HL-60/S4 treated with retinoic acid at 250 ng/mL for 4 days and 3 days (cell line): ENCODE results near the gene CACNA1B.
"Not testable (repeated sequence)": the region's sequence is repeated elsewhere in the genome, so short reads cannot be mapped to it uniquely, and the experiment has no call there.

Source experiments
- in situ Hi-C: fragments of 300-500 bp; cut with MboI; formaldehyde crosslinking; loops from 2 replicates; pipeline ENCODE4 v1.7.0; 2022; ENCODE audit warnings: low sequenced_read_pairs

Gene CACNA1B

DNA sequence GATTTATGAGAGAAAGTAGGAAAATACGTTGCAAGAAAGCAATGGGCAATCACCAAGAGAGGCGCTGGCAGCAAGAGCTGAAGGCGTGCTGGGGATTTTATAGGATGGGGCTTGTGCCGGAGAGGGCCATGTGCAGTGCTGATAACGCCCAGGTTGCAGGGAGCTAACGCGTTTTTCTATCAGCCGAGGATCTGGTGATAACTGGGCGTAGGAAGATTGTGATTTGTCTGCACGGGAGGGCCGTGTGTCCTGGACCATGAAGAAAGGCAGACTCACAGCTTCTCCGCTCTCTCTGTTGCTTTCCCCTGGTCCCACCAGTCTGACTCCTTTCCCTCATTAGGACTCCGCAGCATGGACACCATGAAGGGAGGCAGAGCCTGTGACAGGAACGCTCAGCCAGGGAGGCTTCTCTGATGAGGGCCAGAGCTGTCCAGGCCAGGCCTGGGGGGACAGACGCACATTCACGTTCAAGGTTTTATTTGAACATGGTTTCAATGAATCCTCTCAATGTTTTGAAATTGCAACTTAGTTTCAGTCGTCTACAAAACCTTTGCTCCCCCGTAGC lies 11.9 kb upstream of the CACNA1B start:
- in situ Hi-C loops: no loop called here

DNA sequence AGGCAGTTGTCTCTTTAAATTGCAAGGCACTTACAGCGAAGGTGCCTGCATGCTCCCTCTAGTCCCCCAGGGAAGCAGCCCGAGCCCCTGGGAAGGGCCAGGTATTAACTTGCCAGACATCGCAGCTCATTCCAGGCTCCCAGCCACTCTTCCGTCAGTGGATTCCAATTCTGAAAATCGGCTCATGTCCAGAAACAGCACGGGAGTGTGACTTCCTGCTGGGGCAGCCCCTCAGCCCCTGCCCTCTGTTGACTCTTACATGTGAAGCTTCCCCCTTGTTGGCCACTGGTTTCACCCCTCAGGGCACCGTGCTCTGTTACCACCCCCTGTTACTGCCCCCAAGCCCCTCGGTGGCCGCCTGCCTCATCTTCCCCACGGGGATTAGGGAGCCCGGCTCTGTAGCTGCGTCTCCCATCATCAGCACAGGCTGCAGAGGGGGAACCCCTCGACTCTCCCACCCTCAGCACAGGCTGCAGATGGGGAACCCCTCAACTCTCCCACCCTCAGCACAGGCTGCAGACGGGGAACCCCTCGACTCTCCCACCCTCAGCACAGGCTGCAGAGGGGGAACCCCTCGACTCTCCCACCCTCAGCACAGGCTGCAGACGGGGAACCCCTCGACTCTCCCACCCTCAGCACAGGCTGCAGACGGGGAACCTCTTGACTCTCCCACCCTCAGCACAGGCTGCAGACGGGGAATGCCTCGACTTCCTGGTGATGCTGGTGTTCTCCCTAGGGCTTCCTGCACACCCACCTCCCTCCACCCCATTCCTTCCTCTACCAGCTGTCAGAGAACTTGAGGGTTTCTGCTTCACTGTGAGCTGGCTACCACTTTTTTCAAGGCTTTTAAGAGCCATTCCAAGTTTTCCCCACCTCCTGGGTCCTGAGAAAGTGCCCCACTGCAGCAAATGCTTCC lies 11.1 kb upstream of the CACNA1B start:
- in situ Hi-C loops: no loop called here

DNA sequence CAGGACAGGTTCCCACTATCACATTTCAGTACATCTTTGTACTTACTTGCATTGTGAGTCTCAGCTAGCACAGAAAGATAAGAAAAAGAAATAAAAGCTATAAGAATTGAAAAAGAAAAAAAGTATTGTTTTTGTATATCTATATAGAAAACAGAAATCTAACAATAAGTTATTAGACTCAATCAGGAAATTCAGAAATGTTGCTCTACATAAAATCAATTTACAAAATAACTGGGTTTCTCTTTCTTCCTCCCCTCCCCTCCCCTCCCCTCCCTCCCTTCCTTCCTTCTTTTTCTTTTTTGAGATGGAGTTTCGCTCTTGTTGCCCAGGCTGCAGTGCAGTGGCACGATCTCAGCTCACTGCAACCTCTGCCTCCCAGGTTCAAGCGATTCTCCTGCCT lies 7.2 kb upstream of the CACNA1B start:
- in situ Hi-C loops: no loop called here

DNA sequence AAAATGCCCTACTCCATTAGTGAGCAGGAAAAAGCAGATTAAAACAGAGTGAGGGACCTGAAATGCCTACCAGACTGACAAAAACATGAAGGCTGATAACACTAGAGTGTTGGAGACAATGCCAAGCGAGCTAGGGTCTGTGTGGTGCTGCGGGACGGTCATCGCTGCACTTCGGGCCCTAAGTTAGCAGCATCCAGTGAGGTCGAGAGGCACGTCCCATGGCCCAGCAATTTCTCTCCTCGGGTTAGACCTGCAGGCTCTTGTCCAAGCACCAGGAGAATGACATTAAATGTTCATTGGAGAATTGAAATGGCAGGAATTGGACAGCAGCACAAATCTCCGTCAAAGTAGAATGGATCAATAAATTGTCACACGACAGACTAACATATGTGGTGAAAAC lies 5.3 kb upstream of the CACNA1B start:
- in situ Hi-C loops: no loop called here

DNA sequence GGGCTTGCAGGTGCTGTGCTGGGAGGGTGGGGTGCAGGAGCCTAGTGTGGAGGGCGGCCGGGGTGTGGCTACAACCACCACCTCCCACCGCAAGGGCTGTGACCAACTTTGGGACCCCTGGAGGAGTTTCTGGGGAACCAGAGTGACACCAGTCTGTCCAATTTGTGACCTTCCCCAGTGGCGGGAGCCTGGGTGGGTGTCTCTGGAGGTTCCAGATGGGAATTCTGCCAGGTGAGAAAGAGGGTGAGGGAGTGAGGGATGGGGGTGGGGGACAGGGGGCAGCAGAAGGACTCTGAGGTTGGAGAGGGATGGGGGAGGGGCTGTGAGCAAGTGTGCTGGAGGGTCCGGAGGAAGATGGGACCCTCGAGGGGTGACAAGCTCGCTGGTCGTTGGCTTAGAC lies 4.2 kb upstream of the CACNA1B start:
- in situ Hi-C loops: no loop called here

DNA sequence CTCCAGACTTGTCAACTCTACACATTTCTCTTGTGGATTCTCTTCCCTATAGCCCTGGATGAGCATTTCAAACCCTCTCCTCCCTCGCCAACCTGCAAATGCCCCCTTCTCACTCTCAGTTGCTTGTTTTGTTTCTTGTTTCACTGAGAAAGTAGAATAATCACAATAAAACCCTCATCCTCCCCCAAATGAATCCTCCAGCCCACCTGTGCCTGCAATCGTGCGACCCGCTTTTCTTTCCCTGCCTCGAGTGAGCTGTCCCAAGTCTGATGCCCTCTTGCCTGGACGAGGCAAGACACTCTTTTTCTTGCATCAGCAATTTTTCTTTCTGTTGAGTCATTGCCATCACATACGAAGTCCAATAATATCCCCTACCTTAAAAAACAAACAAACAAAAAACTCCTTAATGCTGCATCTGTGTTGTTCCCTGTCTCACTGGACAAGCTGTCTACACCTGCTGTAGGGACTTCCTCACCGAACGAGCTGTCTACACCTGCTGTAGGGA lies 3.7 kb upstream of the CACNA1B start:
- in situ Hi-C loops: no loop called here

DNA sequence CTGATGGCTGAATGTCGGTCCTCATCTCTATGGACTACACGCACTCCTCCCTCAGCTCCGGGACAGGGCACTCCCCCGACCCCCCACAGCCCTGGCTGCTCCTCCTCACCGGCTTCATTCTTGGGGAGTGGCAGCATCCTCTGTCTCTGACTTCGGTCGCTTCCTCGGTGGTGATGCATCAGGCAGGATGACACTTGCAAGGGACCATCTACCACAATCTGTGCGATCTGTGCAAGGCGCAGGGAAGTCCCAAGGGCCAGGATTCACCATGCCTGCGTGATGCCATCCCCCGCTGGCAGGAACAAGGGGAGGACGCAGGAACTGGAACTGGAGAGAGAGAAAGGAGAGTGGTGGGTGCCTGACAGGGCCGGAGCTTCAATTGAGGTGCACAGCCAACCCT lies 2.2 kb upstream of the CACNA1B start:
- in situ Hi-C loops: no loop called here

DNA sequence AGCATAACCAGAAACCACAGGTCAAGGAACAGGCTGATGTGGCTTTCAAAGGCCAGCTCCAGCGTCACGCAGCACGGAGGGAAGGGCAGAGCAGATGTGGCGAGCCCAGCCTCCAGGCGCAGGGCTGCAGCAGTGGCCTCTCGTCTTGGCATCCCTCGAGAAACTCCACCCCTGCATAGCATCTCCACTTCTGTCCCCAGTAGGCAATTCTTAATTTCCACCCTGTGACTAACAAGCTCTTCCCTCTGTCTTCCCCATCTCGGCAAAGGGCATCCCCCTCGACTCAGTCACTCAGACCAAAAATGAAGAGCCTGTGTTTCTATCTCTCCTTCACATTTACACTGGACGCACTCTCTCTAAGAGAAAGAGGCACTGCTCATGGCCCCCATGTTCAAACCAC lies 1.7 kb upstream of the CACNA1B start:
- in situ Hi-C loops: no loop called here

DNA sequence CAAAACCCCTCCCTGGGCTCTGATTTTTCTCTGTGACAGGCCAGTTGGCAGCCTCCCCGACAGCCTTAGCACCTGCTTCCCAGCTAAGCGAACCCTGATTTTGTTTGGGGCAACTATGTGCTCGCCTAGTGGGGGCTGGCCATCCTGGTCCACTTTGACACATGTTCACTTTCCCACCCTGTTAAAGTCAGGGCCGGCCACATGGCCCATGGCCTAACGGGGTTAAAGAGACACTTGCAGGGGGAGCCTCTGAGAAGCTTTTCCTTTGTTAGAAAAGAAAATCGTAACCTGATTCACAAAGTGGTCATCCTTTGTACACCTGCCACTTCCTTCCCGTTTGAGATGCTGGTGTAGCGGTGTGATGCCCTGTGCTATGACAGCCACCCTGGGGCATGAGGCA lies 1.3 kb upstream of the CACNA1B start:
- in situ Hi-C loops: no loop called here

DNA sequence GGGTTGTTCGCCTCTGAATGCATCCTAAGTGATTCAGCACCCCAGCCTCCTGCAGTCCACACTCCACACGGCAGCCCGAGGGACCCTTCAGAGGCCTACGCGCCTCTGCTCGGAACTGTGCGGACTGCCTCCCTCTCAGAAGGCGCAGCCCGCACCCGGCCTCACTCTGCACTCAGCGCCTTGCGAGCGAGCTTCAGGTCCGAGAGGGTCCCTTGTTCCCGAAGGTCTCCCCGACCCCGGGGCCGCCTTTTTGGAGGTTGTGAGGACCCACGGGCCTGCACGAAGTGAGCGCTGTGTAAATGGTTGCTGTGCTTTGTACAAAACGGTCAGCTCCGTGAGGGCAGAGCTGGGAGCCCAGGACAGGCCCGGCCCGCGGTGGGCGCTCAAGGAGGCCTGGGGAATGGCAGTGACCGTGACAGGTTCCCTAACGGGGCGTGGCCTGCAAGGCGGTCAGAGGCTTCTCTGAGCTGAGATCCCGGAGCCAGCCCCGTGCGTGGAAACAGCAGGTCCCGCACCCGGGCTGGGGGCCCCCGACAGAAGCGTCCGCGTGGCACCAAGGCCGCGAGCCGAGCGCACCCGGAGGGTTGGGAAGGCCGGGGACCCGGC lies 698 bp upstream of the CACNA1B start:
- in situ Hi-C loops: no loop called here

DNA sequence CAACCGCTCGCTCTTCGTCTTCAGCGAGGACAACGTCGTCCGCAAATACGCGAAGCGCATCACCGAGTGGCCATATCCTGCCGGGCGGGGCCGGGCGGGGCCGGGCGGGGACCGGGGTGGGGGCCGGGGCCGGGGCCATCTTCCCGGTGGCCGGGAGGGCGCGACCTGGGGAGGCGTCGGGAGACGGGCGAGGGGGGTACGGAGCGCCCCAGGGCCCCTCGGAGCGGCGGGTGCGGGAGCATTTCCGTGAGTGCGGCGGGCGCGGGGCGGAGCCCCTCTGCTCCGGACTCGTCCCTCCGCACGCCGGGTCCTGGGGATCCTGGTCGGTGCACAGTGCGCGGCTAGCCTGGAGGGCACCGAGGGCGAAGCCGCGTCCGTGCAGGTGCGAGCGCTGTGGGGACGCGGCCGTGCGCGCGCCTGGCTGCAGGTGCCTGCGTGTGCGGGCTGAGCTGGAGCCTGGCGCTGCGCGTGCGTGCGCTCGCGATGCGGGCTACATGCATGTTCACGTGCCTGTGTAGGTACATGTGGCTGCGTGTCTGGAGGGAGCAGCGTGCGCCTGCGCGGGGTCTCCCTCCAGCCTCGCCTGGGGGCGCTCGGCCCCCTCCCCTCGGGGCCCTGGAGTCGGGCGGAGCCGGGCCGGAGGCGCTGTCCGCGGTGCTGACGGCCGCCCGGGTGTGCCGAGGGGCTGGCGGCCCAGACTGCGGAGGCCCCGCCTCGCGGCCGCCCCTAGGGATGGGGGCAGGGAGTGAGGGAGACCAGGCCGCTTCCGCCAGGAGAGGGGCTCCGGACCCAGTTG lies 762 bp downstream of the CACNA1B start:
- in situ Hi-C loops: no loop called here

DNA sequence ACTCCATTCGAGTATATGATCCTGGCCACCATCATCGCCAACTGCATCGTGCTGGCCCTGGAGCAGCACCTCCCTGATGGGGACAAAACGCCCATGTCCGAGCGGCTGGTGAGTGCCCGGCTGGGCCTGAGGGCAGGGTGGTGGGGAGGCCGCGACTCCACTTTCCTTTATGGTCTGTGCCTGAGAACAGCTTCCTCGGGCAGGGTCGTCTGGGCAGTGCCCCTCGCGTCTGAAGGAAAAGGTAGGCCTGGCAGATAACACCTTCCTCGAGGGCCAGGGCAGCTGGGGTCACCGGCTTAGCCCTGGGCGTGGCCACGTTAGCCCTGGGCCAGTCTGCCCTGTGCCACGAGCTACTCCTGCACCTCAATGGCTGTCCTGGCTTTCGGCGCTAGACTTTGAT lies 1.5 kb downstream of the CACNA1B start:
- in situ Hi-C loops: no loop called here

DNA sequence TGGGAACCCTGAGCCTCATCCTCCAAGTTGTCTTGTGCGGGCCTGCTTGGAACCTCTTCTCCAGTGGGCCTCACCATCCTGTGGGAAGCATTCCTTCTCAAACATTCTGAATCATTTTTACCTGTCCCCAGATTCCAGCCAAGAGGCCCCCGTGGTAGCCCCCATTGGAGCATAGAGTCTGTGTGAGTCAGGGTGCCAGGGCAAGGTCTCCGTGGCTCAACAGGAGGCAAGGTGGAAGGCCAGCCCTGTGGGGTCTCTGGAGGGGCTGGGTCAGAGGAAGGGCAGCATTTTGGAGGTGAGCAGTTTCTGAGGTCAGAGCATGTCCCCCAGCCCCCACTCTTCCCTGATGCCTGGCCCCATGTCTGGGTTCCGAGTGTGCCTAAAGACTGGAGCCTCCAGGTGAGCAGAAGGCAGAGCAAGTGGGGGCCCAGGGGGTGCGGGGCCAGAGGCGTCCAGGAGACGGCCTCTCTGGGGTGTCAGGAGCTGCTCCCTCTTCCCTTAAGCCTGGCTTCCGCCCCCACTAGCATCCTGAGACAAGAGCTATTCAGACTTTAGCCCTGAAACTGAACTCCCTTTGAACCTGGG lies 2.1 kb downstream of the CACNA1B start:
- in situ Hi-C loops: no loop called here

DNA sequence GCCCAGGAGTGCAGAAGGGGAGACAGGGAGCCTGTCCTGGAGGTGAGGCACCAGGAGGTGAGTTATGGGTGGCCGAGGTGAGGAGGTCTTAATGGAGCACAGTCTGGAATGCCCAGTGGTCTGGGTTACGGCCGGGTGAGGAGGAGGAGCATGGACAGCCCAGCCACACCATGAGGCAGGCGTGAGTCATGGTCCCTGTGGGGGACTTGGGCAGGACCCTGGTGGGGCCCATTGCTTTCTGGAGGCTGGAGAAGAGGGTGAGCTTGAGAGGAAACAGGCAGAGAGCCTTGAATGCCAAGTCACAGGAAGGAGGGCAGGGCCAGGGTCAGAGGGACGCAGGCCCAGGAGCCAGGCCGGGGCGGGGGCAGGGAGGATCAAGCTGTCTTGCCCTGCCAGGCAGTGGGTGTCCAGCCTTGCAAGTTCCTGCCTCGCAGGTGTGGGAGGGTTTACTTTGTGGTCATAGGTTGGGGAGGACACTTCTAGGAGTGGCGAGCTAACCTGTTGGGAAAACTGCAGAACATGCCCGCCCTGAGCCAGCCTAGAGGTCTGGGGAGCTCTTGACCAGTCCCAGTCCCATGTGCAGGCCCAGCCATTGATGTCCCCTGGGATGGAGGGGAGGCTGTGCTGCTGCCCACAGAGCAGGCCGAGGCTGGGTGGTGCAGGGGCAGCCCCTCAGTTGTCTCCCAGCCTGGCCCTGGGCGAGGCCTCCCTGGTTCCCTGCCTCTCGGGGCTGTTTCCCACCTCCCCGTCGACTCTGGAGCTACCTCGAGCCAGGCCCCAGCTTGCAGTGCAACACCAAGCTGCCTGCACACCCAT lies 2.8 kb downstream of the CACNA1B start:
- in situ Hi-C loops: no loop called here

DNA sequence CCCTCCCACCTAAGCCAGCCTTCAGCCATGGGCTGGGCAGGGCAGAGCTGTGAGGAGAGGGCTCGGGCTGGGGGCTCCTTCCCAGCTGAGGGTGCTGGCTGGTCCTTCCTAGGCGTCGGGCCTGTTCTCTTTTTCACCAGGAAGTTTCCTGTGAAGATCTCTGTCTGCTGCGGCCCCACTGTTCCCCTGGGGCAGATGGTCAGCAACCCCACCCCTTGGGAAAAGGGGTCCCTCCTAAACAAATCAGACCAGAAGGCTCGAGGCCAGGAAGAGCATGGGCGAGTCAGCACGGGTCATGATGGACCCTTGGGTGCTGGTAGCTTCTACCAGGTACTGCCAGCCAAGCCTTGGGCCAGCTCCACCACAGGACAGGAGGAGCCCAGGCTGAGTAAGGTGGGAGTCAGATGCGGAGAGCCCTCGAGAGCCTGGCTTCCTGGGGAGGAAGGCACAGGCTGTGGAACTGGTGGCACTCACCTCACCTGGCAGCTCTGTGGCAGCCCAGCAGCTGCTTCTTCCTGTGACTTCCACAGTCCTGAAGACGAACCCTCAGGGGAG lies 3.5 kb downstream of the CACNA1B start:
- in situ Hi-C loops: no loop called here

DNA sequence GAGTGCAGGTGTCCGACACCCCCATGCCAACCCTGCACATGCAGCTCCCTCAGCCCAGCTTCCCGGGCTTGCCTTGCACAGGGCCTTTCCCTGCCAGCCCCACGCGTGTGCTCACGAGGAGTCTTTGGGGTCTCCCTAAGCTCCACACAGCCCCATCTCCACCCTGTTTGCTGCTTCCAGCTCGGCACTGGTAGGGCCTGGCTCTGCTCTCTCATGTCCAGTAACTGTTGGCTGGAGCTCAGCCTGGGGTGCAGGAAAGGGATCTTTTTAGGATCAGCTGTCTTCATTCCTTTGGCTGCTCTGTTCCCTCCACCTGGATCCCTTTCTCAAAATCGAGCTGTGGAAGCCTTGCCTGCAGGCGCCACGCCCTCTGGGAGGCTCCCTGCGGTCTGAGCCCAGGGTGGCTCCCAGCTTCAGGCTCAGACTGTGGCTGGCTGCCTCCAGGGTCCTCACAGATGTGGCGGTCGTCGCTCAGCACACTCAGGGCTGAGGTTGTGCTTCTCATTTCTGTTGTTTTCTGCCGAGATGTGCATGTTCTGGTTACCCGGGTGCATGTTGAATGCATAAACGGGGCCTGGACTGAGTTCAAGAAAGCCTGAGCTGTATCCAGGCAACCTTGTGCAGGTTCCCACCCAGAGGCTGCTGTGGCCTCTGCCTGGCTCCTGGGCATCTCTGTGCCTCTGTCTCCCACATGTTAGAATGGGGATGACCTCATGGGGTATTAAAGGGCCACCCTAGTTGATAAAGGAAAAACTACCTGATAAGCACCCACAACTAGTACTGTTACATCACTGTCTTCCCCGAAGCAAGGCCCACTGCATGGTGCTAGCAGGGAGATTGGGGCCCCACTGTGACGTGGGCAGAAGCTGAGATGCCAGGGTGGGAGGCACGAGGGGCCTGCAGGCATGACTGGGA lies 4.3 kb downstream of the CACNA1B start:
- in situ Hi-C loops: no loop called here

DNA sequence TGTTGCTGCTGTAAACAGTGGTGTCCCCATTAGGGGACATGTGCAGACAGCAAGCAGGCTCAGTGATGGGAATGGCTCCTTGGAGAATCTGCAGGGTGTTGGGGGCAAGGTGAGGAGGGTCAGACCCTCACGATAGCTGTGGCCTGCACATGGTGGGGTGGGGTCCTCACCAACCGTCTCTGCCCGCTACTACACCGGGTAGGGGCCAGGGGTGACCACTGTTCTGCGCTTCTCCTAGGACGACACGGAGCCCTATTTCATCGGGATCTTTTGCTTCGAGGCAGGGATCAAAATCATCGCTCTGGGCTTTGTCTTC lies 4.9 kb downstream of the CACNA1B start:
- in situ Hi-C loops: no loop called here

DNA sequence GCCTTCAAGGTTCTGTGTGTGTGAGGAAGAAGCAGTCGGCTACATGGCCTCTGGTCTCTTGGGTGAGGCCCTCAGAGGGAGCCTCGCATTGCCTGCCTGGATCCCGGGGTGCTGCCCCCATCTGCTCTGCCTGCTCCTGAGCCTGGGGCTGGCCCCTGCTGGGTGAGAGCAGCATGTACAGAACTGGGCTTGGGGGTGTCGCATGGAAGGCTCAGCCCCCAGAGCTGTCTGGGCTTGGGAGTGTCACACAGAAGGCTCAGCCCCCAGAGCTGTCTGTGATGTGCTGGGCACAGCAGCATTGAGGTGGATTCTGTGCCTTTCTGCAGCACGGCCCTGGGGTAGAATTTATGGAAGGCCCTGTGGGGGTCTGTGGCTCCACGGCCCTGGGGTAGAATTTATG lies 6.4 kb downstream of the CACNA1B start:
- in situ Hi-C loops: not testable (repeated sequence)

DNA sequence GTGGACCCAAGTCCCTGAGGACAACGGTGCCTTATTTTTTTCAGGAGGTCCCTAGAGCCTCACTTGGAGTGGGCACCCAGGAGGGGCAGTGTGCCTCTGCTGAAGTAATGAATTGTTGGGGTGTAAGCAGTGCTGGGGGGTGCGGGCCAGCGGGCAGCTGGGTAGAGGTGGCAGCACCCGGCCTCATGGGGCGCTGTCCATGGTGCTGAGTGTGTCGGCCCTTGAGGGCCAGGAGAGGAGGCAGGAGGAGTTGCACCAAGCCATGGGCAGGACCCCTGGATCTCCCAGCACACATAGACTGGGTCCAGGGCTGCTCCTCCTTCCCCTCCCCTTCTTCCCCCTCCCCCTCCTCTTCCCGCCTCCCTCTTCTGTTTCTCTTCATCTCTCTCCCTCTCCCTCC lies 7.0 kb downstream of the CACNA1B start:
- in situ Hi-C loops: not testable (repeated sequence)
